Midbrain (tissue), 1 donor: ENCODE results near the gene RRP1.
"Not testable (repeated sequence)": the region's sequence is repeated elsewhere in the genome, so short reads cannot be mapped to it uniquely, and the experiment has no call there.

Source experiments
- DNase-seq: peaks from one replicate; lab custom pipeline; 2025; lab: John Stamatoyannopoulos, UW

RRP1 gene

GRCh38 chr21:43816611-43817071 lies 27.3 kb downstream of the RRP1 start:
- DNase-seq, result no peak

GRCh38 chr21:43817157-43818086 lies 28.0 kb downstream of the RRP1 start:
- DNase-seq, result no peak

GRCh38 chr21:43818685-43819084 lies 29.3 kb downstream of the RRP1 start:
- DNase-seq, result peak; percentile 18

- DNase-seq, result no peak
Measured at GRCh38 chr21:43819511-43820405, 30.4 kb downstream of the RRP1 start.

- DNase-seq, result no peak
Measured at GRCh38 chr21:43820466-43820865, 31.1 kb downstream of the RRP1 start.

- DNase-seq, result not testable (repeated sequence)
Measured at GRCh38 chr21:43822166-43822565, 32.8 kb downstream of the RRP1 start.

GRCh38 chr21:43822741-43823140 lies 33.4 kb downstream of the RRP1 start:
- not testable (repeated sequence) for DNase-seq

GRCh38 chr21:43824333-43825241 lies 35.2 kb downstream of the RRP1 start:
- no peak for DNase-seq

GRCh38 chr21:43825242-43825935 lies 36.0 kb downstream of the RRP1 start:
- no peak for DNase-seq

GRCh38 chr21:43825936-43826622 lies 36.7 kb downstream of the RRP1 start:
- DNase-seq, result no peak

GRCh38 chr21:43826623-43826974 lies 37.2 kb downstream of the RRP1 start:
- no peak for DNase-seq

- no peak for DNase-seq
Measured at GRCh38 chr21:43827015-43827611, 37.7 kb downstream of the RRP1 start.

- DNase-seq, result no peak
Measured at GRCh38 chr21:43829161-43829560, 39.8 kb downstream of the RRP1 start.

- DNase-seq, result no peak
Measured at GRCh38 chr21:43829575-43830119, 40.3 kb downstream of the RRP1 start.

GRCh38 chr21:43832158-43832550 lies 42.8 kb downstream of the RRP1 start:
- no peak for DNase-seq

GRCh38 chr21:43832648-43833047 lies 43.3 kb downstream of the RRP1 start:
- no peak for DNase-seq

GRCh38 chr21:43834146-43834905 lies 44.9 kb downstream of the RRP1 start:
- DNase-seq, result no peak

GRCh38 chr21:43835050-43835449 lies 45.7 kb downstream of the RRP1 start:
- DNase-seq, result no peak

- DNase-seq, result no peak
Measured at GRCh38 chr21:43835861-43836260, 46.5 kb downstream of the RRP1 start.
